NCI-H2081 (cell line): ENCODE measurements around the gene TRAF2.

Source experiments
- DNase-seq, 2 experiments: peaks; one replicate each; lab custom pipeline; 2025; lab: John Stamatoyannopoulos, UW

Gene TRAF2

GRCh38 chr9:136913701-136914438, 27.6 kb downstream of the TRAF2 start:
- no peak for DNase-seq

GRCh38 chr9:136915632-136916329, 29.5 kb downstream of the TRAF2 start:
- no peak for DNase-seq

- no peak for DNase-seq
Observed at GRCh38 chr9:136916330-136917184, 30.2 kb downstream of the TRAF2 start.

- no peak for DNase-seq
Observed at GRCh38 chr9:136917902-136918301, 31.6 kb downstream of the TRAF2 start.

GRCh38 chr9:136920069-136920468, 33.8 kb downstream of the TRAF2 start:
- no peak for DNase-seq

GRCh38 chr9:136920734-136921231, 34.5 kb downstream of the TRAF2 start:
- DNase-seq, result no peak

- no peak for DNase-seq
Observed at GRCh38 chr9:136921307-136921706, 35.0 kb downstream of the TRAF2 start.

- no peak for DNase-seq
Observed at GRCh38 chr9:136921718-136922117, 35.4 kb downstream of the TRAF2 start.

GRCh38 chr9:136922540-136922939, 36.2 kb downstream of the TRAF2 start:
- DNase-seq, result no peak

- no peak for DNase-seq
Observed at GRCh38 chr9:136923881-136924280, 37.6 kb downstream of the TRAF2 start.

- no peak for DNase-seq
Observed at GRCh38 chr9:136925414-136926153, 39.3 kb downstream of the TRAF2 start.

- no peak for DNase-seq
Observed at GRCh38 chr9:136926154-136926704, 39.9 kb downstream of the TRAF2 start.

GRCh38 chr9:136926749-136927148, 40.4 kb downstream of the TRAF2 start:
- no peak for DNase-seq

GRCh38 chr9:136927343-136928271, 41.3 kb downstream of the TRAF2 start:
- DNase-seq, result no peak

- DNase-seq, result no peak
Observed at GRCh38 chr9:136928591-136928990, 42.3 kb downstream of the TRAF2 start.

GRCh38 chr9:136930014-136930413, 43.7 kb downstream of the TRAF2 start:
- no peak for DNase-seq

GRCh38 chr9:136931611-136932130, 45.4 kb downstream of the TRAF2 start:
- DNase-seq, result no peak

- no peak for DNase-seq
Observed at GRCh38 chr9:136934277-136934676, 48.0 kb downstream of the TRAF2 start.

GRCh38 chr9:136935651-136936050, 49.3 kb downstream of the TRAF2 start:
- DNase-seq, result no peak

GRCh38 chr9:136936645-136937170, 50.4 kb downstream of the TRAF2 start:
- DNase-seq, result no peak
